ENCODE results near the gene DAB2IP. TPM values are rescaled to one million over a fixed set of nuclear protein-coding genes. Genes with fewer than 3 reads are reported as not detected.
A peak's percentile ranks its signal among the peaks of the same experiment; 100 is the strongest.

DAB2IP gene
- total RNA-seq, 4 donors from 2014 or later: 35.2 to 56.4 (median 51.4) TPM

DNA sequence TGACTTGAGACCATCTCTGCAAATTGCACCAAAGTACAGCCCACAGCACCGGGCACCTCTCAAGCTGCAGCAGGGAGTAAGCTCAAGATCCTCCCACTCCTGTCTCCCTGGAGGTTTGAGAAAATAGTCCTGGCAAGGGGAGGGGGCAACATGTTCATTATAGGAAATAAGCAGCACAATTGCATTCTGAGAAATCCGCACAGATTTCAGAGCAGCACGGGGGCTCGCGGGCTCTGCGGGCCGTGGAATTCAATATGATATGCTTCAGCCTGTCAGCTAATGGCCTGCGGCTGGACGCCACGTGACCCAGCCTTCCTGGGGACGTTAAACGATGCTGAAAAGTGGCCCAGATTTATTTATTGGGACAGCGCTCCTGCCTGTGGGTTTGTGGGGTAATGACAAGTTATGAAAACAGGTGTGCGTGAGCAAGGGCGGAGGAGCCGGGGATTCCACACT, 156.4 kb downstream of the DAB2IP start:
- no peaks in the 10 kb centered on the region for H3K27me3 ChIP-seq
- DNase-seq (ENCODE audit: low spot score in 2 of 2): peak in 1 of 2 donors; percentile 13
- no peaks in the 10 kb centered on the region for H3K4me1 ChIP-seq
- 55 to 58% methylated on average over 16 of the region's 16 CpGs for WGBS, 2 donors
- no peak overlapping the region for H3K4me3 ChIP-seq
- peak in 2 of 5 experiments; percentile 16 to 42 for TF ChIP-seq CTCF (IDR thresholded peaks at IDR 0.05)
- TF ChIP-seq POLR2A (IDR thresholded peaks at IDR 0.05): no peak
- H3K9me3 ChIP-seq: peaks cover 0 to 12% (median 0%) of the 10 kb centered on the region in 4 donors
- no peak overlapping the region for H3K27ac ChIP-seq
- H3K36me3 ChIP-seq: no peaks in the 10 kb centered on the region

- 87 to 89% methylated on average over 4 of the region's 4 CpGs for WGBS, 2 donors
- DNase-seq (ENCODE audit: low spot score in 2 of 2): no peak
Observed at GRCh38 chr9:121808781-121809180, 157.3 kb downstream of the DAB2IP start.

DNA sequence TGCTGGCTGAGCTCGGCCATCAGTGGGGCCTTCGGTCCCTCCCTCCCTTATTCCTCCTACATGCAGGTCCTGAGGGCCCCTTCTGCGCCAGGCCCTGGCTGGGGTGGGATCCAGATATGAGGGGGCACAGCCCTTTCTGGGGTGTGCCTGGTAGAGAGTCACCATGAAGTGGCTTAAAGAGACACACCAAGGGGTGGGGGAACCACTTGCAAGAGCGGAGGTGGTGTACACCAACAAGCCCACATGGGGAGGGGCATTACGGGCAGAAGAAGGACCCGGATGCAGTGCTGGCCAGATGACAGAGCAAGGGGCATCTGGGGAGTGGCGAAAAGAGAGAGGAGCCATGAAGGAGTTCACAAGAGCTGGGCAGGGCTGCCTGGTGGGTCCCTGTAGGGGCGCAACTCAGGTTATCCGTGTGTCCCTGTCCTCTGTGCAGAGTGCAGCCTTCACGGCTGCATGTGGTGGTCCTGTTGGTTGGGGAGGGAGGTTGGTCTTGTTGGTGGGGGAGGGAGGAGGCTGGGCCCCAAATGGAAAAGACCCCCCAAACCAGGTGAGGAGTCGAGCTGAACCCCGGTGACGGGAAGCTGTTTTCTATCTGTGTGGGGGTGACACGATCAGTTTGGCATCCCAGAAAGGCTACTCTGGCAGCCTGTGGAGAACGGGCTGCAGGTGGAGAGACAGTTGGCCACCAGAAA, 158.1 kb downstream of the DAB2IP start:
- H3K27me3 ChIP-seq: no peaks in the 10 kb centered on the region
- TF ChIP-seq POLR2A (IDR thresholded peaks at IDR 0.05) (no peak), CTCF (IDR thresholded peaks at IDR 0.05) (no peak), EP300 (IDR thresholded peaks at IDR 0.05) (no peak)
- DNase-seq (ENCODE audit: low spot score in 2 of 2): no peak
- H3K4me1 ChIP-seq: no peaks in the 10 kb centered on the region
- 83 to 87% methylated on average over 15 of the region's 15 CpGs for WGBS, 2 donors
- peaks cover 0 to 8% (median 0%) of the 10 kb centered on the region in 4 donors for H3K9me3 ChIP-seq
- H3K4me3 ChIP-seq: no peak overlapping the region
- H3K36me3 ChIP-seq: no peaks in the 10 kb centered on the region
- no peak overlapping the region for H3K27ac ChIP-seq

More at GRCh38 chr9:121808781-121809180, 157.3 kb downstream of the DAB2IP start:
- TF ChIP-seq CTCF (IDR thresholded peaks at IDR 0.05) (no peak), POLR2A (IDR thresholded peaks at IDR 0.05) (no peak), EP300 (IDR thresholded peaks at IDR 0.05) (no peak)
- Histone ChIP-seq H3K27me3 (no peaks in the 10 kb centered on the region), H3K4me3 (no peak overlapping the region), H3K27ac (no peak overlapping the region), H3K36me3 (no peaks in the 10 kb centered on the region), H3K9me3 (peaks cover 0 to 12% (median 0%) of the 10 kb centered on the region in 4 donors), H3K4me1 (no peaks in the 10 kb centered on the region)

- peaks cover 0 to 5% (median 0%) of the 10 kb centered on the region in 4 donors for H3K4me1 ChIP-seq
- no peaks in the 10 kb centered on the region for H3K27me3 ChIP-seq
- no peak overlapping the region for H3K27ac ChIP-seq
- no peak for DNase-seq (ENCODE audit: low spot score in 2 of 2)
- H3K36me3 ChIP-seq: no peaks in the 10 kb centered on the region
- H3K4me3 ChIP-seq: no peak overlapping the region
- no peaks in the 10 kb centered on the region for H3K9me3 ChIP-seq
- TF ChIP-seq POLR2A (IDR thresholded peaks at IDR 0.05): no peak
- no peak for TF ChIP-seq CTCF (IDR thresholded peaks at IDR 0.05)
- TF ChIP-seq EP300 (IDR thresholded peaks at IDR 0.05): no peak
- 78 to 85% methylated on average over 3 of the region's 3 CpGs for WGBS, 2 donors
Observed at GRCh38 chr9:121810489-121810888, 159.1 kb downstream of the DAB2IP start.

DNA sequence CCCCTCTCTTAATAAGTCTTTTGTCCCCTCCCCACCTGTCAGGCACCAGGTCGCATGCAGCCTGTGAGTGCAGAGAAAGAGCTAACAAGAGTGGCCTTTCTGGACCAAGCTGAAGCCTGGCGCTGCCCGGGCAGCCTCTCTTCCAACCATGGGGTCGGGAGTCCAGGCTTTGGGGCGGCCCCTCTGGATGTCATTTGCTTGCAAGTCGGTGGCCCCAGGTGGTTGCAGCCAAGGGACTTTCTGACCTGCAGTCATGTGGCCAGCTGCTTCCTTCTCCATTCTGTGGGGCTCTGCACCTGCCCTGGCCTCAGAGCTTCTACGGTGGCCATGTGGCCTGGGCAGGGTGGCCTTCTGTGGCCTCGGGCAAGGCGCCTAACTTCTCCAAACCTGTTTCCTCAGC, 159.7 kb downstream of the DAB2IP start:
- H3K27me3 ChIP-seq: no peaks in the 10 kb centered on the region

More for the DNA sequence above, 159.7 kb downstream of the DAB2IP start:
- Histone ChIP-seq H3K4me1 (peaks cover 0 to 7% (median 0%) of the 10 kb centered on the region in 4 donors), H3K9me3 (no peaks in the 10 kb centered on the region), H3K4me3 (no peak overlapping the region), H3K36me3 (no peaks in the 10 kb centered on the region), H3K27ac (no peak overlapping the region)
- no peak for TF ChIP-seq POLR2A (IDR thresholded peaks at IDR 0.05)
- TF ChIP-seq CTCF (IDR thresholded peaks at IDR 0.05): no peak
- TF ChIP-seq EP300 (IDR thresholded peaks at IDR 0.05): no peak
- WGBS, 2 donors: 74 to 97% methylated on average over 5 to 9 of the region's 9 CpGs
- no peak for DNase-seq (ENCODE audit: low spot score in 2 of 2)

Measured in tibial nerve (tissue), 4 donors.